ENCODE data around the gene ASPHD2.

Gene ASPHD2

GRCh38 chr22:26476705-26477340, 47.8 kb downstream of the ASPHD2 start:
- no peak for DNase-seq (ENCODE audit: low read depth)

- no peak for DNase-seq (ENCODE audit: low read depth)
Observed at GRCh38 chr22:26477341-26477731, 48.3 kb downstream of the ASPHD2 start.

- DNase-seq (ENCODE audit: low read depth): no peak
Observed at GRCh38 chr22:26479043-26479791, 50.2 kb downstream of the ASPHD2 start.

- no peak for DNase-seq (ENCODE audit: low read depth)
Observed at GRCh38 chr22:26479792-26480610, 50.9 kb downstream of the ASPHD2 start.

- no peak for DNase-seq (ENCODE audit: low read depth)
Observed at GRCh38 chr22:26480611-26480932, 51.5 kb downstream of the ASPHD2 start.

GRCh38 chr22:26481112-26481693, 52.1 kb downstream of the ASPHD2 start:
- DNase-seq (ENCODE audit: low read depth): no peak

GRCh38 chr22:26481694-26482093, 52.6 kb downstream of the ASPHD2 start:
- no peak for DNase-seq (ENCODE audit: low read depth)

- DNase-seq (ENCODE audit: low read depth): no peak
Observed at GRCh38 chr22:26482161-26482560, 53.1 kb downstream of the ASPHD2 start.

- no peak for DNase-seq (ENCODE audit: low read depth)
Observed at GRCh38 chr22:26483043-26483438, 54.0 kb downstream of the ASPHD2 start.

GRCh38 chr22:26483439-26484359, 54.6 kb downstream of the ASPHD2 start, which contains the start of the genes HPS4 and SRRD:
TSS of gene HPS4 (minus strand) at chr22:26483783. CDS start at chr22:26481762, 2,021 bp downstream.
TSS of gene SRRD (plus strand) at chr22:26483877. CDS start at chr22:26483891, 14 bp downstream.
- DNase-seq (ENCODE audit: low read depth): peak; percentile 92

- DNase-seq (ENCODE audit: low read depth): no peak
Observed at GRCh38 chr22:26484360-26484706, 55.3 kb downstream of the ASPHD2 start.

- DNase-seq (ENCODE audit: low read depth): no peak
Observed at GRCh38 chr22:26485013-26485412, 56.0 kb downstream of the ASPHD2 start.

GRCh38 chr22:26485806-26486390, 56.8 kb downstream of the ASPHD2 start:
- DNase-seq (ENCODE audit: low read depth): no peak

- DNase-seq (ENCODE audit: low read depth): no peak
Observed at GRCh38 chr22:26486394-26486793, 57.3 kb downstream of the ASPHD2 start.

GRCh38 chr22:26487996-26488395, 58.9 kb downstream of the ASPHD2 start:
- DNase-seq (ENCODE audit: low read depth): no peak

- no peak for DNase-seq (ENCODE audit: low read depth)
Observed at GRCh38 chr22:26489447-26490036, 60.5 kb downstream of the ASPHD2 start.

- DNase-seq (ENCODE audit: low read depth): no peak
Observed at GRCh38 chr22:26492220-26492619, 63.2 kb downstream of the ASPHD2 start.

- DNase-seq (ENCODE audit: low read depth): no peak
Observed at GRCh38 chr22:26494506-26494905, 65.4 kb downstream of the ASPHD2 start.
